Breast epithelium (tissue), 3 donors: ENCODE data around the gene ENTPD2.

Experiments
- POLR2A ChIP-seq: fragments of 450-650 bp; IDR thresholded peaks from one replicate; pipeline ENCODE4 v1.6.1; 2016; ENCODE audit warnings: antibody characterized with exemption, mild to moderate bottlenecking, moderate library complexity
- POLR2AphosphoS5 ChIP-seq, 3 donors: sonication (generic); formaldehyde crosslinking; IDR thresholded peaks; one replicate each; pipeline ENCODE4 v1.6.1; 2017; ENCODE audit warnings: antibody characterized with exemption in 3 of 3
- TF ChIP-seq, protein P1 (sequence below), 3 donors: fragments of 450-650 bp; IDR thresholded peaks; one replicate each; pipeline ENCODE4 v1.5.1; 2016 to 2017; ENCODE audit warnings: antibody characterized with exemption in 3 of 3, mild to moderate bottlenecking in 3 of 3, moderate library complexity in 3 of 3

- TF ChIP-seq, protein P1, sequence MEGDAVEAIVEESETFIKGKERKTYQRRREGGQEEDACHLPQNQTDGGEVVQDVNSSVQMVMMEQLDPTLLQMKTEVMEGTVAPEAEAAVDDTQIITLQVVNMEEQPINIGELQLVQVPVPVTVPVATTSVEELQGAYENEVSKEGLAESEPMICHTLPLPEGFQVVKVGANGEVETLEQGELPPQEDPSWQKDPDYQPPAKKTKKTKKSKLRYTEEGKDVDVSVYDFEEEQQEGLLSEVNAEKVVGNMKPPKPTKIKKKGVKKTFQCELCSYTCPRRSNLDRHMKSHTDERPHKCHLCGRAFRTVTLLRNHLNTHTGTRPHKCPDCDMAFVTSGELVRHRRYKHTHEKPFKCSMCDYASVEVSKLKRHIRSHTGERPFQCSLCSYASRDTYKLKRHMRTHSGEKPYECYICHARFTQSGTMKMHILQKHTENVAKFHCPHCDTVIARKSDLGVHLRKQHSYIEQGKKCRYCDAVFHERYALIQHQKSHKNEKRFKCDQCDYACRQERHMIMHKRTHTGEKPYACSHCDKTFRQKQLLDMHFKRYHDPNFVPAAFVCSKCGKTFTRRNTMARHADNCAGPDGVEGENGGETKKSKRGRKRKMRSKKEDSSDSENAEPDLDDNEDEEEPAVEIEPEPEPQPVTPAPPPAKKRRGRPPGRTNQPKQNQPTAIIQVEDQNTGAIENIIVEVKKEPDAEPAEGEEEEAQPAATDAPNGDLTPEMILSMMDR (IDR thresholded peaks at IDR 0.05) = no peak
- TF ChIP-seq POLR2A = no peak
- no peak for TF ChIP-seq POLR2AphosphoS5 (IDR thresholded peaks at IDR 0.05)
Measured at GRCh38 chr9:137015540-137015930, 38.3 kb downstream of the ENTPD2 start.
